ENCODE data around the gene LRRC63.
"Not testable (repeated sequence)": the region's sequence is repeated elsewhere in the genome, so short reads cannot be mapped to it uniquely, and the experiment has no call there.

The LRRC63 gene

GRCh38 chr13:46267166-46267565, 55.4 kb downstream of the LRRC63 start:
- no peak for DNase-seq

DNA sequence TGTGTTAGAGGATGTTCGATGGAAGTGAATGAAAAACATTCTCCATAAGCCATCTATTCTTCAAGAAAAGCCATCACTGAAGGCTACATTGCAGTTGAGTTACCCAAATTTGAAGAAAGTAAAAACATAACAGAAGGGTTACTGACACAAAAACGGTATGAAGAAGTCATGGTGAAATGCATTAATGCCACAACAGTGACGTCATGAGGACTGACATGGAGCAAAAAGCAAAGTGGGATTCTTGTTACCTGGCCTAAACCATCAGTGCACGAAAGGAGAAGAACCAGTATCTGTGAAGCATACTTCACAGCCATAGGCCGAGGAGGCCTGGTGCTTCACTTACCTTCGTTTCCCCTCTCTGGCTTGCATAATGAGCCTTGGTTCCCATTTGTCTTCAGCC, 58.7 kb downstream of the LRRC63 start:
- DNase-seq: no peak

DNA sequence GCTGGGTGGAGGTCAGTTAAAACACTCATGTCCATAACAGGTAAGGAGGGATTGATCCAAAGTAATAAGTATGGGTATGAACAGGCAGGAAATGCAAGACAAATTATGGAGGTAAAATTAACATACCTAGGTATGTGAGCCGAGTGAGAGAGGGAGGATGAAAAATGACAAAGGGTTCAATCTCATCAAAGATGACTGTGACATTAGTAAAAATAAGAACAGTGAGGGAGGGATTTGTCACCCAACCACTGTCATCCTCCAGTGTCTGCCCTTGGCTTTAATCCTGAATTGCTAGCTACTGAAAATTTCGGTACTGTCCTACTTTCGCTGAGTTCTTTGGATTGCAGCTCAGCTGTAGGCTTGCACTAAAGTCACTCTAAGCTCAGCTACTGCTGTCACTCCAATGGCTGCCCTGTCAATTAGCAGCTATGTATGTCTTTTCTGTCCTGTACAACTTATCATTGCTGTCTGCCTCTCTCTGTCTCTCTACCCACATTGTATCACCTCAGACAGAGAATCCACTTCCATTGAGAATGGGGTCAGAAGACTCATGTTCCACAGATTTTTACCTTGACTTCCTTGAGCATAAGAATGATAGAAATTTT, 62.5 kb downstream of the LRRC63 start:
- no peak for DNase-seq

- no peak for DNase-seq
Observed at GRCh38 chr13:46278474-46278873, 66.7 kb downstream of the LRRC63 start.

GRCh38 chr13:46281779-46282178, 70.1 kb downstream of the LRRC63 start:
- DNase-seq: no peak

DNA sequence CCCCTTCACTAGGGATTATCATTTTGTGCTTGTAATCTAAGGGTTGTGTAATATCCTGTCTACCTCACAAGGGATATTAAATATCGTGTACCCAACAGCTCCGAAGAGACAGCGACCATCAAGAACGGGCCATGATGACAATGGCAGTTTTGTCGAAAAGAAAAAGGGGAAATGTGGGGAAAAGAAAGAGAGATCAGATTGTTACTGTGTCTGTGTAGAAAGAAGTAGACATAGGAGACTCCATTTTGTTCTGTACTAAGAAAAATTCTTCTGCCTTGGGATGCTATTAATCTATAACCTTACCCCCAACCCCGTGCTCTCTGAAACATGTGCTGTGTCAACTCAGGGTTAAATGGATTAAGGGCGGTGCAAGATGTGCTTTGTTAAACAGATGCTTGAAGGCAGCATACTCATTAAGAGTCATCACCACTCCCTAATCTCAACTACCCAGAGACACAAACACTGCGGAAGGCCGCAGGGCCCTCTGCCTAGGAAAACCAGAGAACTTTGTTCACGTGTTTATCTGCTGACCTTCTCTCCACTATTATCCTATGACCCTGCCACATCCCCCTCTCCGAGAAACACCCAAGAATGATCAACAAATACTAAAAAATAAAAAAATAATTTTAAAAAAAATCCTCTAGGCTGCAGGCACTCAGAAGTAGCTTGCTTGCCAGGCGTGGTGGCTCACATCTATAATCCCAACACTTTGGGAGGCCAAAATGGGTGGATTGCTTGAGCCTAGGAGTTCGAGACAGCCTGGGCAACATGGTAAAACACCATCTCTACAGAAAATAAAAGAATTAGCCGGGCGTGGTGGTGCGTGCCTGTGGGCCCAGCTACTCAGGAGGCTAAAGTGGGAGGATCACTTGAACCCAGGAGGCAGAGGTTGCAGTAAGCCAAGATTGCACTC, 72.4 kb downstream of the LRRC63 start:
- DNase-seq: not testable (repeated sequence)

- no peak for DNase-seq
Observed at GRCh38 chr13:46286972-46287371, 75.2 kb downstream of the LRRC63 start.

DNA sequence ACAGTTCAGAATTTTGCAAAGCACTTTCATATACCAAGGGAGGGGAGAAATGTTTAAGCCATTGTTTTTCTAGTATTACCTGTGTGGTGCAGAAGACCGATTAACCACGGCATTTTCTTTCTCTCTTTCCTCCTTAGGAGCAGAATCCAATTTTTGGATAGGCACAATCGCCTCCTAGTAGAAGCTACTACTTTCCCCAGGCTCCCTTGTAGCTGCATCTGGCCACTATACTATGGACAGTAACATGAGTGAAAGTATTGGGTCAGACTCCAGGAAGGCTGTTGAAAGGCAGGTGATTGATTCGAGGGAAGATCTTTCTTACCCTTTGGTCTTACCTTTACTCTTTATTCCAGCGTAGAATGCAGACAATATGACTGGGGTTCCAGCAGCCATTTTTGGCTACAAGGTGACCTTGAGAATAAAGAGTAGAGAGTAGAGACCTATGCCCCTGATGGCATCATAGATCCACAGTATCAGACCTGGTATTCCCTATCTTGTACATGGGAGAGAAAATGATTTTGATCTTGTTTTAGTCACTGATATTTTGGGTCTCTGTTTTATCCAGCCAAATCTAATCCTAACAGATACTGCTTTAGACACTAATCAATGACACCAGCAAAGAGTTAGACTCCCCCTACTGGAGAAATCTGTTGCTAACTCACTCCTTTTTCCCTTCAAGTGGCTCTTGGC, 77.0 kb downstream of the LRRC63 start:
- DNase-seq: no peak

- no peak for DNase-seq
Observed at GRCh38 chr13:46289260-46289955, 77.7 kb downstream of the LRRC63 start.

- no peak for DNase-seq
Observed at GRCh38 chr13:46290434-46290833, 78.7 kb downstream of the LRRC63 start.

DNA sequence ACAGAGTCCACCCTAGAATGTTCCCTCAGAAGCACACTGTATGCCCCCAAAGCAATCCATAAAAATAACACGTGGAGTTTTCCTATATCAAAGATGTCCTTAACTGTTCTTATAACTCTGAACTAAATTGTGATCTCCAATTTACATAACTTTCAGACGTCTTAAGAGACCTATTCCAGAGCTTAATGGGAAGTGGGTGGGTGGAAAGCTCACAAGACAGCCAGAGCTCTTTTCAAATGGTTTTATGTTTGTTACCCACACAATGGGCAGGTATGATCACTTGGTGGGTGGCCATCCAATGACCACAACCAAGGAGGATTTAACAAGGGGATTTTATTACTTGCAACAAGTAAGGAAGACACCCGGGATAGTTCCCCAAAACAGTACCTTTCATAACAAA, 81.7 kb downstream of the LRRC63 start:
- no peak for DNase-seq

- DNase-seq: peak; percentile 13
Observed at GRCh38 chr13:46295491-46296114, 83.9 kb downstream of the LRRC63 start.

DNA sequence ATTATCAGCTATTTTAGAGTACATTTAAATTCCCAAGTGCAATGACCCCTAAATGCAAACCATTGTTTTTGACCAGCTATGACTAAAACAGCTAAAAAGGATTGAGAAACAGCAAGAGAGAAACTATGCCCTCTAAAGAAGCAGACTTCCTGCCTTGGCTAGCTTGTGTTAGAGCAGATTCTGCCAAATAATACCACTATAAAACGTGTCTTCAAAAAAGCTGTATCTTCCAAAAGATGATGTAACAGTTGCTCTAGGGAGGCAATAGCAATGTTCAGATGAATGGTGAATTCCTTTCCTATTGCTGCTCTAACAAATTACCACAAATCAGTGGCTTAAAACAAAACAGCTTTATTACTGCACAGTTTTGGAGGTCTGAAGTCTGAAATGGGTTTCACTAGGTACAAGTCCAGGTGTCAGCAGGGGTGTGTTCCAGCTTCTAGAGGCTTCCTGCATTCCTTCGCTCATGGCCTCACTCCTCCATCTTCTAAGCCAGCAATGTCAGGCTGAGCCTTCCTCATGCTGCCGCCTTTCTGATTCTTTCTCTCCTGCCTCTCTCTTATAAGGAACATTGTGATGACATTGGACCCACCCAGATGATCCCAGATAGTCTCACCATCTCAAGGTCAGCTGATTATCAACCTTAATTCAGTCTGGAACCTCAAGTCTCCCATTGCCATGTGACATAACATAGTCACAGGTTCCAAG, 84.5 kb downstream of the LRRC63 start:
- DNase-seq: no peak

DNA sequence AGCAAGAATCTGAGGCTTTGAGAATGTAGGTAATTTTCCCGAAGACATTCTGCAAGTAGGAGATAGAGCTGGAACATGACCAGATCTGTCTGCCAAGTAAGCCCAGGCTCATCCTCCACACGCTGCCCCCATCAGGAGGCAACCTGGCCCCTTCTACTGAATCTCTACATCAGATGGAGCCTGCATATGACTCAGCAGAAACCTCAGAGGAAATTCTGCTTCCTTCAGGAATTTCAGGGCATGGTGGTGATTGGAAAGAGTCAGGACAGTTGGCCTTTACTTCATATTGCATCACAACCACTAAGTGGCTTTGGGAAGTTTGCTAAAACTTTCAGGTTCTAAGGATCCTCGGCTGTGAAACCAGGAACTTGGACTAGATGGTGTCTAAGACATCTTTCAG, 85.2 kb downstream of the LRRC63 start:
- no peak for DNase-seq

DNA sequence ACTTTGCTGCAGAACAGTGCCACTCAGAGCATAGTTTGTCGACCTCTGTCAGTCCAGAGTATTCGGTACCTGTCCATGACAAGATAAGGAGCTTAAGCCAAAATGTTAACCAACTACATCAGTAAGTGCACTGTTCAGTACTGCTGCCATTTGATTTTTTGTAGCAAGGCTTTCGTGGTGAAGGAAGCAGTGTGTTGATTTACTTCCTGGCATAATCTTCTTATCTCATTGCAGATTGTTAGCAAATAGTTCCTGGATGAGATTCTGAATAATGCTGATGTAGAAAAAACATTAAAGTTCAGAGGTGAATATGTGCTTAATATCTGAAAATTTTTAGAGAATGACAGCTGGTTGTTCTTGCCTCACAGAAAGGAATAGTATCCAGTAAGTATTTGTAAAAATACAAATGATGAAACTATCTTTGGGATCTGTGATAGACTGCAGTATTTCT, 85.7 kb downstream of the LRRC63 start:
- no peak for DNase-seq

GRCh38 chr13:46303742-46304385, 92.1 kb downstream of the LRRC63 start:
- DNase-seq: no peak

DNA sequence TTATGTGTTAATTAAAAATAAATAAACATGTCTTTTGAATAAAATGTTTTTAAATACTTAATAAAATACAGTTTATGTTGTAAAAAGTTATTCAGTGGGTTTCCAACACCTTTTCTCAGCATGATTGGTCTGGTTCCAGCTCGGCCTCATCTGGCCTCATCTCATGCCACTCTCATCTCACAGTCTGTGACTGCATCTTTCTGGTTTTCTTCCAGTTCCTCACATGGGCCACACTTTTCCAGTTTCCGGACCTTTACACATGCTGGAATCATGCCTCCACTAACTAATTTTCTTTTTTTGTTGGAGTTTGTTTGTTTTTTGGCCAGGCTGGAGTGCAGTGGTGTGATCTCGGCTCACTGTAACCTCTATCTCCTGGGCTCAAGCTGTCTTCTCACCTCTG, 92.8 kb downstream of the LRRC63 start:
- no peak for DNase-seq

GRCh38 chr13:46307554-46307953, 95.8 kb downstream of the LRRC63 start:
- DNase-seq: no peak

- DNase-seq: no peak
Observed at GRCh38 chr13:46310066-46310465, 98.3 kb downstream of the LRRC63 start.

DNA sequence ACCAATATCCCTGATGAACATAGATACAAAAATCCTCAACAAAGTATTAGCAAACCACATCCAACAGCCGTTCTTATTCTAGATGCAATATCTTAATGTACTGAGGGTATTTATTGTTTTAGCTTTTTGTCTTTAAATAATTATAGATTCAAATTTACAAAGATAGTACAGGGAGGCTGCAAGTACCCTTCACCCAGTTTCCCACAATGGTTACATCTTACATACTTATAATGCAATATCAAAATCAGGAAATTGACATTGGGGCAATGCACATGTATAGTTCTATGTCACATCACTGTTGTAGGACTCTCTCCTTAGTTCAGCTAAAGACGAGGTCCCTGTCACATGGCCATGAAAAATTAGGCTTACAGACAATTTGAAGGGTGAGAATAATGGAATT, 99.5 kb downstream of the LRRC63 start:
- no peak for DNase-seq

DNA sequence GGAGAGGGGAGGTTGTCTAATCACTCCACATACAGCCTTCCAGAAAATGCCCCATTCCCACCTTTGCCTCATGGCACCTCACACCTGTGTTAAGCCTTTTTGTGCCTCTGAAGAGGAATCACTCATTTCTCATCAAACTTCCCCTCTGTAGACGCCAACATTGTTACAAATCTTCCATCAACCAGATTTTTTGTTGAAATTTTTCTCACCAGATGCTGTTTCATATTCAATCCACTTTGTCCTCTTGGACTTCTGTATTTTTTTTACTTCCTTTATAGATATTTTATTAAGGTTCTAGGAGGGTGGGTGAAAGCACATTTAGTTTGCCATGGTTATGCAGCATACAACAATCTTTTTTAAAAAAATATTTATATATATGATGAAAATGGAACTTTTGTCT, 101.3 kb downstream of the LRRC63 start:
- no peak for DNase-seq
